VCaP (cell line): ENCODE data around the gene RELT.

Source experiments
- H3K27ac ChIP-seq: fragments of 450-650 bp; 2 replicates; pipeline ENCODE4 v1.5.1; 2017
- CTCF ChIP-seq: fragments of 450-650 bp; conservative IDR thresholded peaks from 2 replicates; pipeline ENCODE4 v1.5.1; 2017; ENCODE audit warnings: mild to moderate bottlenecking, moderate library complexity

The RELT gene

DNA sequence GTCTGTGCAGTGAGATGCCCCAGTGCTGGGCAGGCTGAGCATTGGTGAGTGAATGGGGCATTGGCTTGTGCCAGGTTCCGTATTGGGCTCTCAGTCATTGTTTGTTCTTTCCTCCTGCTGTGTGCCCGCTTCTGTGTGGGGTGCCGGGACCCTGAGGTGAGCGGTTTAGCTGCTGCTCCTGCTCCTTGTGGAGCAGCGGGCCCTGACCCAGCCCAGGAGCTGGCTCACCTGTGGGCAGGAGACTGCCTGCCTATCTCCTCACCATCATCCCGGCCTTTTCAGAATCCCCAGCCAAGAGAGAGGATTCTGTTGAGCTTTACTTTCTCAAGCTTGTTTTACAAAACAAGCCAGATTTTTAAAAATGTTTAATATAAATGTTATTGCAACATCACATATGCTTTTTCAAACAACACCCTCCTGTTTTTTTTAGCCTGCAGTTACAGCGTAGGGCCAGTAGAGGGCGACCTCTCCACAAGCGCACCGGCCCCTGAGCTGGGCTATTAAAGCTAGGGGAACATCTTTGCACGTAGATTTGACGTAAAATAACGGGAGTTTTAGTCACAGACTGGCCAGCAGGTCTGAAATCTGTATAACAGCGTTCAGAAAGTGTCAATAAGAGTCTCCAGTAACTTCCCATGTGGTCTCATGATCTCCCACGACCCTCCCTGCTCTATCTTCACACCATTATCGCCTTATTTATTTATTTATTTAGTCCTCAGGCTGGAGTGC, 25.1 kb upstream of the RELT start:
- TF ChIP-seq CTCF = peak; percentile 100
- H3K27ac ChIP-seq = no peak overlapping the region

GRCh38 chr11:73353422-73353821, 22.8 kb upstream of the RELT start:
- no peak overlapping the region for H3K27ac ChIP-seq
- TF ChIP-seq CTCF = no peak

DNA sequence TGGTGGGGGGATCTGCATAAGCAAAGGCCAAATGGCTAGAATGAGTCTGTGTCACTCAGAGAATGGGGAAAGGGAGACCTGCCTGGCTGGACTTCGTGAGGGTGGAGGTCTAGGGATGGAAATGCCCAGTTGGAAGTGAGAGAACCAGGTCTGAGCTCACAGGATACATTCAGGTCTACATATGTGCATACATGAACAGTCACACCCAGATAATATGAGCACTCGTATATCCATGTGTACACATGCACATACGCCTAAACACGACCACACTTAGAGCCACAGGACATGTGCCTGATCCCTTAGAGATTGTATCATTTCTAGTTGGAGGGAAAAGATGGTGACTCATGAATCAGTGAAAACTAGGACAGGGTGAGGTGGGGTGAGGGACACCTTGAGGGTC, 21.1 kb upstream of the RELT start:
- H3K27ac ChIP-seq = no peak overlapping the region
- no peak for TF ChIP-seq CTCF

- TF ChIP-seq CTCF = no peak
- no peak overlapping the region for H3K27ac ChIP-seq
Measured at GRCh38 chr11:73356979-73357860, 19.0 kb upstream of the RELT start.

- no peak for TF ChIP-seq CTCF
- no peak overlapping the region for H3K27ac ChIP-seq
Measured at GRCh38 chr11:73358071-73358470, 18.1 kb upstream of the RELT start.

- H3K27ac ChIP-seq = no peak overlapping the region
Measured at GRCh38 chr11:73359341-73359740, 16.9 kb upstream of the RELT start.

More at GRCh38 chr11:73359341-73359740, 16.9 kb upstream of the RELT start:
- TF ChIP-seq CTCF = no peak
